Astrocyte (in vitro differentiated cells and primary cell): ENCODE data around the gene NME9. TPM values are rescaled to one million over a fixed set of nuclear protein-coding genes. Genes with fewer than 3 reads are reported as not detected.

ENCODE experiments used
- DNase-seq: peaks from one replicate; pipeline ENCODE4 v3.0.0-alpha.2; 2010; ENCODE audit warnings: low read depth
- FAIRE-seq: peaks from 2 replicates; lab custom pipeline; 2011; peaks lifted over from hg19 to GRCh38; lab: Jason Lieb, UNC
- H2AFZ ChIP-seq: 2 replicates; pipeline ENCODE4 v1.6.0; 2012; ENCODE audit warnings: low read depth, low read length, inconsistent platforms
- H3K27ac ChIP-seq: 2 replicates; pipeline ENCODE4 v1.5.1; 2011; ENCODE audit warnings: low read depth, low read length, inconsistent platforms
- H3K27me3 ChIP-seq: 2 replicates; pipeline ENCODE4 v1.6.0; 2011; ENCODE audit warnings: low read length, inconsistent platforms; ENCODE audit not compliant: insufficient read depth
- H3K36me3 ChIP-seq: 2 replicates; pipeline ENCODE4 v1.5.1; 2011; ENCODE audit warnings: low read length, inconsistent platforms; ENCODE audit not compliant: insufficient read depth
- H3K4me1 ChIP-seq: 2 replicates; pipeline ENCODE4 v1.5.1; 2011; ENCODE audit warnings: low read length, inconsistent platforms; ENCODE audit not compliant: insufficient read depth
- H3K4me2 ChIP-seq: 2 replicates; pipeline ENCODE4 v1.6.0; 2012; ENCODE audit warnings: low read length, inconsistent platforms
- H3K4me3 ChIP-seq: 2 replicates; pipeline ENCODE4 v1.5.1; 2011; ENCODE audit warnings: low read depth, mild to moderate bottlenecking, low read length, inconsistent platforms; ENCODE audit not compliant: insufficient read depth
- H3K79me2 ChIP-seq: 2 replicates; pipeline ENCODE4 v1.6.0; 2012; ENCODE audit warnings: mild to moderate bottlenecking, low read length, inconsistent platforms; ENCODE audit not compliant: insufficient read depth
- H3K9ac ChIP-seq: 2 replicates; pipeline ENCODE4 v1.6.0; 2012; ENCODE audit warnings: mild to moderate bottlenecking, low read length, inconsistent platforms
- H3K9me3 ChIP-seq: 2 replicates; pipeline ENCODE4 v1.5.1; 2012; ENCODE audit warnings: low read depth, mild to moderate bottlenecking, low read length, inconsistent platforms; ENCODE audit not compliant: insufficient read depth
- H4K20me1 ChIP-seq: 2 replicates; pipeline ENCODE4 v1.6.0; 2012; ENCODE audit warnings: low read length, inconsistent platforms; ENCODE audit not compliant: insufficient read depth
- H3K27ac Mint-ChIP-seq: one replicate; pipeline ENCODE4 v1.8.0; 2021; ENCODE audit warnings: mild to moderate bottlenecking, mixed read lengths; ENCODE audit not compliant: unreplicated experiment
- H3K27me3 Mint-ChIP-seq: one replicate; pipeline ENCODE4 v1.8.0; 2021; ENCODE audit warnings: low read depth, mixed read lengths; ENCODE audit not compliant: unreplicated experiment
- H3K36me3 Mint-ChIP-seq: one replicate; pipeline ENCODE4 v1.8.0; 2021; ENCODE audit warnings: low read depth, mixed read lengths; ENCODE audit not compliant: unreplicated experiment
- H3K4me1 Mint-ChIP-seq: one replicate; pipeline ENCODE4 v1.8.0; 2021; ENCODE audit warnings: low read depth, mixed read lengths; ENCODE audit not compliant: unreplicated experiment
- H3K4me3 Mint-ChIP-seq: one replicate; pipeline ENCODE4 v1.8.0; 2021; ENCODE audit warnings: mild to moderate bottlenecking, moderate library complexity, mixed read lengths; ENCODE audit not compliant: unreplicated experiment
- H3K9me3 Mint-ChIP-seq: one replicate; pipeline ENCODE4 v1.8.0; 2021; ENCODE audit warnings: mild to moderate bottlenecking, mixed read lengths; ENCODE audit not compliant: unreplicated experiment
- CTCF ChIP-seq: IDR thresholded peaks from 2 replicates; pipeline ENCODE4 v1.5.1; 2011; ENCODE audit warnings: low read depth, mild to moderate bottlenecking, inconsistent platforms, low read length, moderate library complexity; ENCODE audit not compliant: insufficient read depth
- EZH2 ChIP-seq: IDR thresholded peaks from 2 replicates; pipeline ENCODE4 v1.6.1; 2012; ENCODE audit warnings: mild to moderate bottlenecking, low read length, inconsistent platforms; ENCODE audit not compliant: insufficient read depth
- total RNA-seq: library from RNA; stranded (reverse); gene quantifications from 2 replicates; pipeline ENCODE4 v1.2.1, GENCODE V29; 2021

Gene NME9
- total RNA-seq, 1 donor from 2014 or later = 0.54 TPM

GRCh38 chr3:138356730-138357405, 27.2 kb upstream of the NME9 start:
- H3K4me1 ChIP-seq = no peaks in the 10 kb centered on the region
- no peak for FAIRE-seq
- H3K4me2 ChIP-seq = no peak overlapping the region

GRCh38 chr3:138355071-138355470, 25.4 kb upstream of the NME9 start:
- H3K4me3 ChIP-seq = no peak overlapping the region
- H3K27ac ChIP-seq = no peak overlapping the region
- TF ChIP-seq CTCF (no peak), EZH2 (no peak)
- Mint-ChIP-seq H3K9me3 (no peaks in the 10 kb centered on the region), H3K27ac (no peak overlapping the region), H3K36me3 (peaks cover 8% of the 10 kb centered on the region), H3K4me1 (peaks cover 13% of the 10 kb centered on the region), H3K4me3 (no peak overlapping the region), H3K27me3 (no peaks in the 10 kb centered on the region)
- no peak overlapping the region for H3K4me2 ChIP-seq
- no peaks in the 10 kb centered on the region for H3K36me3 ChIP-seq
- DNase-seq (no peak), FAIRE-seq (no peak)
- H3K79me2 ChIP-seq = peaks cover 4% of the 10 kb centered on the region
- H3K27me3 ChIP-seq = no peaks in the 10 kb centered on the region
- H3K4me1 ChIP-seq = peaks cover 2% of the 10 kb centered on the region
- no peaks in the 10 kb centered on the region for H3K9me3 ChIP-seq
- no peak overlapping the region for H3K9ac ChIP-seq
- H2AFZ ChIP-seq = no peak overlapping the region
- peaks cover 38% of the 10 kb centered on the region for H4K20me1 ChIP-seq

More at GRCh38 chr3:138356730-138357405, 27.2 kb upstream of the NME9 start:
- Mint-ChIP-seq H3K27me3 (no peaks in the 10 kb centered on the region), H3K27ac (no peak overlapping the region), H3K9me3 (no peaks in the 10 kb centered on the region), H3K36me3 (peaks cover 14% of the 10 kb centered on the region), H3K4me1 (peaks cover 12% of the 10 kb centered on the region), H3K4me3 (no peak overlapping the region)
- no peak overlapping the region for H3K4me3 ChIP-seq
- no peak overlapping the region for H2AFZ ChIP-seq
- H3K79me2 ChIP-seq = peaks cover 10% of the 10 kb centered on the region
- no peaks in the 10 kb centered on the region for H3K9me3 ChIP-seq
- no peaks in the 10 kb centered on the region for H3K36me3 ChIP-seq
- H3K27ac ChIP-seq = no peak overlapping the region
- H3K9ac ChIP-seq = no peak overlapping the region
- no peak for DNase-seq
- TF ChIP-seq CTCF (no peak), EZH2 (no peak)
- peaks cover 34% of the 10 kb centered on the region for H4K20me1 ChIP-seq
- H3K27me3 ChIP-seq = no peaks in the 10 kb centered on the region

- TF ChIP-seq EZH2 (no peak), CTCF (no peak)
- H3K36me3 Mint-ChIP-seq = peaks cover 8% of the 10 kb centered on the region
- no peaks in the 10 kb centered on the region for H3K36me3 ChIP-seq
These were observed 24.7 kb upstream of the NME9 start for GRCh38 chr3:138354376-138354775.

More at GRCh38 chr3:138354376-138354775, 24.7 kb upstream of the NME9 start:
- Histone ChIP-seq H3K27me3 (no peaks in the 10 kb centered on the region), H2AFZ (no peak overlapping the region), H3K9me3 (no peaks in the 10 kb centered on the region), H3K4me3 (no peak overlapping the region), H3K4me2 (no peak overlapping the region), H3K9ac (no peak overlapping the region), H3K27ac (no peak overlapping the region), H4K20me1 (peaks cover 37% of the 10 kb centered on the region), H3K4me1 (peaks cover 8% of the 10 kb centered on the region), H3K79me2 (peaks cover 4% of the 10 kb centered on the region)
- no peaks in the 10 kb centered on the region for H3K9me3 Mint-ChIP-seq
- peaks cover 13% of the 10 kb centered on the region for H3K4me1 Mint-ChIP-seq
- no peak overlapping the region for H3K4me3 Mint-ChIP-seq
- FAIRE-seq (no peak), DNase-seq (no peak)
- H3K27me3 Mint-ChIP-seq = no peaks in the 10 kb centered on the region
- H3K27ac Mint-ChIP-seq = no peak overlapping the region
